Measurements from ENCODE around the gene SMARCC1.
"Not testable (repeated sequence)": the region's sequence is repeated elsewhere in the genome, so short reads cannot be mapped to it uniquely, and the experiment has no call there.

The SMARCC1 gene

GRCh38 chr3:47760207-47760606 lies 21.5 kb downstream of the SMARCC1 start:
- H3K27me3 ChIP-seq (ENCODE audit: control insufficient read depth, insufficient read depth, low read length); H3K36me3 ChIP-seq (ENCODE audit: control insufficient read depth, insufficient read depth, low read length); H3K4me1 ChIP-seq (ENCODE audit: control insufficient read depth, insufficient read depth, low read length); H3K4me3 ChIP-seq (ENCODE audit: low read depth, low read length); H3K9me3 ChIP-seq (ENCODE audit: control insufficient read depth, insufficient read depth, low read length); H3K9ac ChIP-seq (ENCODE audit: low read depth, low read length): not testable (repeated sequence)

- Histone ChIP-seq H3K9me3 (ENCODE audit: control insufficient read depth, insufficient read depth, low read length) (no peaks in the 10 kb centered on the region), H3K9ac (ENCODE audit: low read depth, low read length) (no peak overlapping the region), H3K36me3 (ENCODE audit: control insufficient read depth, insufficient read depth, low read length) (no peaks in the 10 kb centered on the region), H3K27me3 (ENCODE audit: control insufficient read depth, insufficient read depth, low read length) (no peaks in the 10 kb centered on the region), H3K4me3 (ENCODE audit: low read depth, low read length) (no peak overlapping the region), H3K4me1 (ENCODE audit: control insufficient read depth, insufficient read depth, low read length) (no peaks in the 10 kb centered on the region)
Measured at GRCh38 chr3:47758261-47759025, 23.2 kb downstream of the SMARCC1 start.

GRCh38 chr3:47752716-47753115 lies 29.0 kb downstream of the SMARCC1 start:
- Histone ChIP-seq H3K9ac (ENCODE audit: low read depth, low read length) (no peak overlapping the region), H3K27me3 (ENCODE audit: control insufficient read depth, insufficient read depth, low read length) (no peaks in the 10 kb centered on the region), H3K9me3 (ENCODE audit: control insufficient read depth, insufficient read depth, low read length) (no peaks in the 10 kb centered on the region), H3K36me3 (ENCODE audit: control insufficient read depth, insufficient read depth, low read length) (peaks cover 3% of the 10 kb centered on the region), H3K4me3 (ENCODE audit: low read depth, low read length) (no peak overlapping the region), H3K4me1 (ENCODE audit: control insufficient read depth, insufficient read depth, low read length) (no peaks in the 10 kb centered on the region)

GRCh38 chr3:47750811-47751354 lies 30.8 kb downstream of the SMARCC1 start:
- H3K4me3 ChIP-seq (ENCODE audit: low read depth, low read length); H3K9ac ChIP-seq (ENCODE audit: low read depth, low read length); H3K9me3 ChIP-seq (ENCODE audit: control insufficient read depth, insufficient read depth, low read length); H3K36me3 ChIP-seq (ENCODE audit: control insufficient read depth, insufficient read depth, low read length); H3K4me1 ChIP-seq (ENCODE audit: control insufficient read depth, insufficient read depth, low read length); H3K27me3 ChIP-seq (ENCODE audit: control insufficient read depth, insufficient read depth, low read length): not testable (repeated sequence)

GRCh38 chr3:47747558-47747957 lies 34.1 kb downstream of the SMARCC1 start:
- no peak overlapping the region for H3K4me3 ChIP-seq (ENCODE audit: low read depth, low read length)
- H3K9ac ChIP-seq (ENCODE audit: low read depth, low read length), result no peak overlapping the region
- H3K4me1 ChIP-seq (ENCODE audit: control insufficient read depth, insufficient read depth, low read length), result no peaks in the 10 kb centered on the region
- H3K27me3 ChIP-seq (ENCODE audit: control insufficient read depth, insufficient read depth, low read length), result no peaks in the 10 kb centered on the region
- no peaks in the 10 kb centered on the region for H3K9me3 ChIP-seq (ENCODE audit: control insufficient read depth, insufficient read depth, low read length)
- peaks cover 15% of the 10 kb centered on the region for H3K36me3 ChIP-seq (ENCODE audit: control insufficient read depth, insufficient read depth, low read length)

- H3K9ac ChIP-seq (ENCODE audit: low read depth, low read length), result no peak overlapping the region
- no peaks in the 10 kb centered on the region for H3K4me1 ChIP-seq (ENCODE audit: control insufficient read depth, insufficient read depth, low read length)
- no peaks in the 10 kb centered on the region for H3K27me3 ChIP-seq (ENCODE audit: control insufficient read depth, insufficient read depth, low read length)
- H3K9me3 ChIP-seq (ENCODE audit: control insufficient read depth, insufficient read depth, low read length), result no peaks in the 10 kb centered on the region
- no peak overlapping the region for H3K4me3 ChIP-seq (ENCODE audit: low read depth, low read length)
- peaks cover 15% of the 10 kb centered on the region for H3K36me3 ChIP-seq (ENCODE audit: control insufficient read depth, insufficient read depth, low read length)
Measured at GRCh38 chr3:47746264-47746663, 35.4 kb downstream of the SMARCC1 start.

GRCh38 chr3:47743855-47744254 lies 37.8 kb downstream of the SMARCC1 start:
- H3K4me3 ChIP-seq (ENCODE audit: low read depth, low read length), result no peak overlapping the region
- H3K4me1 ChIP-seq (ENCODE audit: control insufficient read depth, insufficient read depth, low read length), result no peaks in the 10 kb centered on the region
- no peaks in the 10 kb centered on the region for H3K9me3 ChIP-seq (ENCODE audit: control insufficient read depth, insufficient read depth, low read length)
- no peak overlapping the region for H3K9ac ChIP-seq (ENCODE audit: low read depth, low read length)
- peaks cover 15% of the 10 kb centered on the region for H3K36me3 ChIP-seq (ENCODE audit: control insufficient read depth, insufficient read depth, low read length)
- no peaks in the 10 kb centered on the region for H3K27me3 ChIP-seq (ENCODE audit: control insufficient read depth, insufficient read depth, low read length)

- not testable (repeated sequence) for H3K27me3 ChIP-seq (ENCODE audit: control insufficient read depth, insufficient read depth, low read length); H3K9me3 ChIP-seq (ENCODE audit: control insufficient read depth, insufficient read depth, low read length); H3K4me1 ChIP-seq (ENCODE audit: control insufficient read depth, insufficient read depth, low read length); H3K4me3 ChIP-seq (ENCODE audit: low read depth, low read length); H3K9ac ChIP-seq (ENCODE audit: low read depth, low read length)
- peaks cover 15% of the 10 kb centered on the region for H3K36me3 ChIP-seq (ENCODE audit: control insufficient read depth, insufficient read depth, low read length)
Measured at GRCh38 chr3:47743352-47743751, 38.3 kb downstream of the SMARCC1 start.

GRCh38 chr3:47741925-47742324 lies 39.8 kb downstream of the SMARCC1 start:
- Histone ChIP-seq H3K27me3 (ENCODE audit: control insufficient read depth, insufficient read depth, low read length) (no peaks in the 10 kb centered on the region), H3K4me1 (ENCODE audit: control insufficient read depth, insufficient read depth, low read length) (no peaks in the 10 kb centered on the region), H3K9me3 (ENCODE audit: control insufficient read depth, insufficient read depth, low read length) (no peaks in the 10 kb centered on the region), H3K36me3 (ENCODE audit: control insufficient read depth, insufficient read depth, low read length) (peaks cover 14% of the 10 kb centered on the region), H3K9ac (ENCODE audit: low read depth, low read length) (no peak overlapping the region), H3K4me3 (ENCODE audit: low read depth, low read length) (no peak overlapping the region)

- Histone ChIP-seq H3K27me3 (ENCODE audit: control insufficient read depth, insufficient read depth, low read length) (no peaks in the 10 kb centered on the region), H3K36me3 (ENCODE audit: control insufficient read depth, insufficient read depth, low read length) (peaks cover 17% of the 10 kb centered on the region), H3K4me3 (ENCODE audit: low read depth, low read length) (no peak overlapping the region), H3K9me3 (ENCODE audit: control insufficient read depth, insufficient read depth, low read length) (no peaks in the 10 kb centered on the region), H3K9ac (ENCODE audit: low read depth, low read length) (no peak overlapping the region), H3K4me1 (ENCODE audit: control insufficient read depth, insufficient read depth, low read length) (no peaks in the 10 kb centered on the region)
Measured at GRCh38 chr3:47732143-47732542, 49.5 kb downstream of the SMARCC1 start.

- Histone ChIP-seq H3K27me3 (ENCODE audit: control insufficient read depth, insufficient read depth, low read length) (no peaks in the 10 kb centered on the region), H3K36me3 (ENCODE audit: control insufficient read depth, insufficient read depth, low read length) (peaks cover 17% of the 10 kb centered on the region), H3K9me3 (ENCODE audit: control insufficient read depth, insufficient read depth, low read length) (no peaks in the 10 kb centered on the region), H3K4me3 (ENCODE audit: low read depth, low read length) (no peak overlapping the region), H3K9ac (ENCODE audit: low read depth, low read length) (no peak overlapping the region), H3K4me1 (ENCODE audit: control insufficient read depth, insufficient read depth, low read length) (no peaks in the 10 kb centered on the region)
Measured at GRCh38 chr3:47731061-47731460, 50.6 kb downstream of the SMARCC1 start.

GRCh38 chr3:47722859-47723258 lies 58.8 kb downstream of the SMARCC1 start:
- Histone ChIP-seq H3K9ac (ENCODE audit: low read depth, low read length) (no peak overlapping the region), H3K36me3 (ENCODE audit: control insufficient read depth, insufficient read depth, low read length) (peaks cover 12% of the 10 kb centered on the region), H3K27me3 (ENCODE audit: control insufficient read depth, insufficient read depth, low read length) (no peaks in the 10 kb centered on the region), H3K4me1 (ENCODE audit: control insufficient read depth, insufficient read depth, low read length) (peaks cover 3% of the 10 kb centered on the region), H3K4me3 (ENCODE audit: low read depth, low read length) (no peak overlapping the region), H3K9me3 (ENCODE audit: control insufficient read depth, insufficient read depth, low read length) (no peaks in the 10 kb centered on the region)

Data from iPS-15b (cell line).